ENCODE measurements around the gene SEPTIN5. TPM values are rescaled to one million over a fixed set of nuclear protein-coding genes. Genes with fewer than 3 reads are reported as not detected.
"Not testable (repeated sequence)": the region's sequence is repeated elsewhere in the genome, so short reads cannot be mapped to it uniquely, and the experiment has no call there.

SEPTIN5 gene
- total and polyA plus RNA-seq, 9 of the 15 experiments (the other 6 are each of a cell fraction or from before 2014, with no cell fraction given) = 0.03 to 195 (median 119) TPM

DNA sequence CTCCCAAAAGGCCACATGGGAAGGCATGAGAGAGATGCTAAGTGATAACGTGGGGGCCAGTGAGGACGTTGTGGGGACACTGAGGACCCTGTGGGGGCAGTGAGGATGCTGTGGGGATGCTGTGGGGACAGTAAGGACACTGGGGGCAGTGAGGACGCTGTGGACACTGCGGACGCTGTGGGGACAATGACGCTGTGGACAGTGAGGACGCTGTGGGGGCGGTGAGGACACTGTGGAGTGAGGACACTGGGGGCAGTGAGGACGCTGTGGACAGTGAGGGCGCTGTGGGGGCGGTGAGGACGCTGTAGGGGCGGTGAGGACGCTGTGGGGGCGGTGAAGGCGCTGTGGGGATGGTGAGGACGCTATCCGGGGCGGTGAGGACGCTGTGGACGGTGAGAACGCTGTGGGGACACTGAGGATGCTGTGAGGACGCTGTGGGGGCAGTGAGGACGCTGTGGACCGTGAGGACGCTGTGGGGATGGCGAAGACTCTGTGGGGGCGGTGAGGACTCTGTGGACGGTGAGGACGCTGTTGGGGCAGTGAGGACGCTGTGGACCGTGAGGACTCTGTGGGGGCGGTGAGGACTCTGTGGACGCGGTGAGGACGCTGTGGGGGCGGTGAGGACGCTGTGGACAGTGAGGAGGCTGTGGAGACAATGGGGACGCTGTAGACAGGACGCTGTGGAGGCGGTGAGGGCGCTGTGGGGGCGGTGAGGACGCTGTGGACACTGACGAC is 10.8 kb downstream of the SEPTIN5 start (continued):
- TF ChIP-seq, protein P1, sequence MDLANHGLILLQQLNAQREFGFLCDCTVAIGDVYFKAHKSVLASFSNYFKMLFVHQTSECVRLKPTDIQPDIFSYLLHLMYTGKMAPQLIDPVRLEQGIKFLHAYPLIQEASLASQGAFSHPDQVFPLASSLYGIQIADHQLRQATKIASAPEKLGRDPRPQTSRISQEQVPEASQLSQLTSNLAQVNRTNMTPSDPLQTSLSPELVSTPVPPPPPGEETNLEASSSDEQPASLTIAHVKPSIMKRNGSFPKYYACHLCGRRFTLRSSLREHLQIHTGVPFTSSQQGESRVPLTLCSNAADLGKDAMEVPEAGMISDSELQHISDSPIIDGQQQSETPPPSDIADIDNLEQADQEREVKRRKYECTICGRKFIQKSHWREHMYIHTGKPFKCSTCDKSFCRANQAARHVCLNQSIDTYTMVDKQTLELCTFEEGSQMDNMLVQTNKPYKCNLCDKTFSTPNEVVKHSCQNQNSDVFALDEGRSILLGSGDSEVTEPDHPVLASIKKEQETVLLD (IDR thresholded peaks at IDR 0.05) = peak; percentile 66; the same call in 1 of the 2 replicates
- TF ChIP-seq MCM3 (IDR thresholded peaks at IDR 0.05) (no peak), ZFP30 (CRISPR knock-in tag; IDR thresholded peaks at IDR 0.05; ENCODE audit: borderline replicate concordance) (no peak), ZNF146 (CRISPR knock-in tag; IDR thresholded peaks at IDR 0.05; ENCODE audit: unreplicated experiment) (no peak), ZFPM2 (CRISPR knock-in tag; IDR thresholded peaks at IDR 0.05) (peak; percentile 11; the same call in 1 of the 2 replicates)

DNA sequence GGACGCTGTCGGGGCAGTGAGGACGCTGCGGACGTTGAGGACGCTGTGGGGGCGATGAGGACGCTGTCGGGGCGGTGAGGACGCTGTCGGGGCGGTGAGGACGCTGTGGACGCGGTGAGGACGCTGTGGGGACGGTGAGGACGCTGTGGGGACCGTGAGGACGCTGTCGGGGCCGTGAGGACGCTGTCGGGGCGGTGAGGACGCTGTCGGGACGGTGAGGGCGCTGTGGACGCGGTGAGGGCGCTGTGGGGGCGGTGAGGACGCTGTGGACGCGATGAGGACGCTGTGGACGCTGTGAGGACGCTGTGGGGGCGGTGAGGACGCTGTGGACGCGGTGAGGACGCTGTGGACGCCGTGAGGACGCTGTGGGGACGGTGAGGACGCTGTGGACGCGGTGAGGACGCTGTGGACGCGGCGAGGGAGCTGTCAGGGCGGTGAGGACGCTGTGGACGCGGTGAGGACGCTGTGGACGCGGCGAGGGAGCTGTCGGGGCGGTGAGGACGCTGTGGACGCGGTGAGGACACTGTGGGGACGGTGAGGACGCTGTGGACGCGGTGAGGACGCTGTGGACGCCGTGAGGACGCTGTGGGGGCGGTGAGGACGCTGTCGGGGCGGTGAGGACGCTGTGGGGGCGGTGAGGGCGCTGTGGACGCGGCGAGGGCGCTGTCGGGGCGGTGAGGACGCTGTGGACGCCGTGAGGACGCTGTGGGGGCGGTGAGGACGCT is 11.9 kb downstream of the SEPTIN5 start:
- H3K79me2 ChIP-seq (ENCODE audit: control insufficient read depth, insufficient read depth, low read length) = peaks cover 18% of the 10 kb centered on the region; the same call in 2 of the 3 replicates
- in situ Hi-C loops (cut with MboI) = loop anchor here (10.0 kb wide), 1 partner anchor 389 kb away; the partner anchor contains the start of genes RANBP1 and TRMT2A
- H3K9me3 ChIP-seq (replicated peaks; ENCODE audit: control insufficient read depth, insufficient read depth, low read depth, low read length); H3K27me3 ChIP-seq (ENCODE audit: control insufficient read depth in 2 of 2, insufficient read depth in 2 of 2, low read length in 2 of 2); BruUV-seq (replicated peaks); H3K9ac ChIP-seq (ENCODE audit: insufficient read depth in 1 of 2, low read depth in 2 of 2, low read length in 2 of 2); FAIRE-seq; H3K27ac ChIP-seq (ENCODE audit: extremely low read depth, low read depth, low read length); intact Hi-C loops (cut with micrococcal nuclease); H2AFZ ChIP-seq (ENCODE audit: low read depth, low read length); DNase-seq (ENCODE audit: extremely low read depth in 1 of 4, low spot score in 3 of 4); H3K4me3 ChIP-seq; ATAC-seq; H3K4me2 ChIP-seq (ENCODE audit: insufficient read depth, low read length): not testable (repeated sequence)
- TF ChIP-seq RBFOX2 (IDR thresholded peaks at IDR 0.05; ENCODE audit: low read depth, low read length) (peak; percentile 22; the same call in 1 of the 2 replicates), POLR2G (IDR thresholded peaks at IDR 0.05; ENCODE audit: low read depth, low read length) (peak; percentile 67), KDM5B (IDR thresholded peaks at IDR 0.05; ENCODE audit: insufficient replicate concordance, low read depth, low read length) (peak; percentile 18)
- ChIA-PET POLR2A (interaction anchor here (0.6 kb wide), 1 partner anchor 327 kb away, joined by 3 read pairs; no protein-coding TSS in a partner anchor), CTCF (ENCODE audit: low intra/inter-chr PET ratio) (interaction anchor here (0.5 kb wide), 1 partner anchor 34 kb away, joined by 3 read pairs; no protein-coding TSS in a partner anchor)
- 91% methylated on average over 95 of the region's 96 CpGs for WGBS (ENCODE audit: insufficient coverage, low coverage, missing lambda C conversion rate)
- peaks cover 21% of the 10 kb centered on the region for H3K36me3 ChIP-seq (ENCODE audit: control insufficient read depth, insufficient read depth, low read length)
- H4K20me1 ChIP-seq (replicated peaks; ENCODE audit: control insufficient read depth, insufficient read depth, low read length) = peaks cover 20% of the 10 kb centered on the region
- H3K9me1 ChIP-seq (ENCODE audit: control insufficient read depth, insufficient read depth, low read length) = peaks cover 12% of the 10 kb centered on the region
- peaks cover 40 to 89% of the 10 kb centered on the region in 2 experiments for H3K4me1 ChIP-seq (replicated peaks in 1 of 2; ENCODE audit: control insufficient read depth in 2 of 2, insufficient read depth in 2 of 2, low read length in 2 of 2)
